Fibroblast of villous mesenchyme (primary cell): ENCODE results near the gene E2F1. TPM values are rescaled to one million over a fixed set of nuclear protein-coding genes. Genes with fewer than 3 reads are reported as not detected.
"Not testable (repeated sequence)": the region's sequence is repeated elsewhere in the genome, so short reads cannot be mapped to it uniquely, and the experiment has no call there.

Source experiments
- DNase-seq: peaks from one replicate; pipeline ENCODE4 v3.0.0-alpha.2; 2010; ENCODE audit warnings: low read depth
- H3K4me3 ChIP-seq: 2 replicates; pipeline ENCODE4 v1.5.1; 2011; ENCODE audit warnings: low read depth, mild to moderate bottlenecking, low read length
- CTCF ChIP-seq: IDR thresholded peaks from 2 replicates; pipeline ENCODE4 v1.5.1; 2012; ENCODE audit warnings: low read depth, mild to moderate bottlenecking, low read length; ENCODE audit not compliant: insufficient read depth
- total RNA-seq: library from RNA; depleted of rRNA; stranded (reverse); fragments of >200 nt; gene quantifications from 2 replicates; pipeline ENCODE4 v1.2.3, GENCODE V29; 2012

E2F1 gene
- total RNA-seq, 1 donor: 7.3 TPM

- no peak for TF ChIP-seq CTCF
- no peak for DNase-seq
- H3K4me3 ChIP-seq: no peak overlapping the region
Measured at GRCh38 chr20:33702861-33703260, 16.7 kb upstream of the E2F1 start.

GRCh38 chr20:33701629-33702450 lies 15.7 kb upstream of the E2F1 start:
- DNase-seq: no peak
- TF ChIP-seq CTCF: no peak
- H3K4me3 ChIP-seq: no peak overlapping the region

- not testable (repeated sequence) for DNase-seq, H3K4me3 ChIP-seq
Measured at GRCh38 chr20:33700696-33701441, 14.7 kb upstream of the E2F1 start.

- H3K4me3 ChIP-seq, DNase-seq: not testable (repeated sequence)
Measured at GRCh38 chr20:33698966-33699365, 12.8 kb upstream of the E2F1 start.

GRCh38 chr20:33697129-33697528 lies 10.9 kb upstream of the E2F1 start:
- peak; percentile 56 for DNase-seq
- no peak for TF ChIP-seq CTCF
- no peak overlapping the region for H3K4me3 ChIP-seq

- no peak overlapping the region for H3K4me3 ChIP-seq
- TF ChIP-seq CTCF: no peak
- DNase-seq: no peak
Measured at GRCh38 chr20:33696448-33696847, 10.3 kb upstream of the E2F1 start.

GRCh38 chr20:33694639-33695012 lies 8.4 kb upstream of the E2F1 start:
- TF ChIP-seq CTCF: no peak

More at GRCh38 chr20:33694639-33695012, 8.4 kb upstream of the E2F1 start:
- DNase-seq: no peak
- no peak overlapping the region for H3K4me3 ChIP-seq
